ENCODE results near the gene TEX54.

TEX54 gene

GRCh38 chr11:62880803-62881578 lies 48.4 kb upstream of the TEX54 start, which contains the start of gene SLC3A2 (continued):
- TF ChIP-seq ZNF423 (tag by site-specific recombination; IDR thresholded peaks at IDR 0.05) (no peak), ZNF140 (tag by site-specific recombination; IDR thresholded peaks at IDR 0.05) (no peak), ZNF580 (tag by site-specific recombination; IDR thresholded peaks at IDR 0.05) (no peak; the same call in 1 of the 2 replicates), ZNF510 (tag by site-specific recombination; IDR thresholded peaks at IDR 0.05; ENCODE audit: insufficient replicate concordance) (no peak), ZSCAN4 (tag by site-specific recombination; IDR thresholded peaks at IDR 0.05) (no peak), PRDM4 (tag by site-specific recombination; IDR thresholded peaks at IDR 0.05) (peak; percentile 16), ZNF560 (tag by site-specific recombination; IDR thresholded peaks at IDR 0.05; ENCODE audit: borderline replicate concordance) (no peak), PATZ1 (tag by site-specific recombination; IDR thresholded peaks at IDR 0.05) (peak; percentile 96; the same call in 1 of the 2 replicates), ZNF549 (tag by site-specific recombination; IDR thresholded peaks at IDR 0.05) (no peak), SCRT1 (tag by site-specific recombination; IDR thresholded peaks at IDR 0.05; ENCODE audit: borderline replicate concordance) (no peak), ZNF16 (tag by site-specific recombination; IDR thresholded peaks at IDR 0.05; ENCODE audit: low read depth) (no peak; the same call in 1 of the 2 replicates), REST (tag by site-specific recombination; IDR thresholded peaks at IDR 0.05) (0 out of 2 replicates have a peak, but pooled peaks have one; percentile 29), ZNF626 (tag by site-specific recombination; IDR thresholded peaks at IDR 0.05) (no peak), ZNF248 (tag by site-specific recombination; IDR thresholded peaks at IDR 0.05) (no peak), ZNF777 (tag by site-specific recombination; IDR thresholded peaks at IDR 0.05; ENCODE audit: borderline replicate concordance) (no peak), ZNF266 (tag by site-specific recombination; IDR thresholded peaks at IDR 0.05; ENCODE audit: low read depth) (no peak), MZF1 (tag by site-specific recombination; IDR thresholded peaks at IDR 0.05; ENCODE audit: borderline replicate concordance) (no peak), TCF7L2 (IDR thresholded peaks at IDR 0.05; ENCODE audit: borderline replicate concordance, low read depth, low read length) (no peak; the same call in 1 of the 2 replicates), ZNF596 (tag by site-specific recombination; IDR thresholded peaks at IDR 0.05) (no peak), ZBTB7A (tag by site-specific recombination; IDR thresholded peaks at IDR 0.05; ENCODE audit: low read depth) (peak; percentile 24; the same call in 1 of the 2 replicates), BCL6B (tag by site-specific recombination; IDR thresholded peaks at IDR 0.05) (no peak), ZFP69B (tag by site-specific recombination; IDR thresholded peaks at IDR 0.05) (no peak), SP3 (tag by site-specific recombination; IDR thresholded peaks at IDR 0.05) (peak; percentile 89), KLF7 (tag by site-specific recombination; IDR thresholded peaks at IDR 0.05; ENCODE audit: borderline replicate concordance) (0 out of 2 replicates have a peak, but pooled peaks have one; percentile 37), OSR2 (tag by site-specific recombination; IDR thresholded peaks at IDR 0.05) (peak; percentile 86), ZNF514 (tag by site-specific recombination; IDR thresholded peaks at IDR 0.05) (no peak), ZNF707 (tag by site-specific recombination; IDR thresholded peaks at IDR 0.05) (no peak), ZNF211 (tag by site-specific recombination; IDR thresholded peaks at IDR 0.05; ENCODE audit: low read depth) (no peak)

Measured in HEK293 (cell line).